Colon (tissue), 2 donors: ENCODE data around the gene STK40.

Experiments used
- FAIRE-seq: peaks from 2 replicates; lab custom pipeline; 2012; peaks lifted over from hg19 to GRCh38; lab: Jason Lieb, UNC
- donor health status: control.
- donor health status: control.

Gene STK40, protein sequence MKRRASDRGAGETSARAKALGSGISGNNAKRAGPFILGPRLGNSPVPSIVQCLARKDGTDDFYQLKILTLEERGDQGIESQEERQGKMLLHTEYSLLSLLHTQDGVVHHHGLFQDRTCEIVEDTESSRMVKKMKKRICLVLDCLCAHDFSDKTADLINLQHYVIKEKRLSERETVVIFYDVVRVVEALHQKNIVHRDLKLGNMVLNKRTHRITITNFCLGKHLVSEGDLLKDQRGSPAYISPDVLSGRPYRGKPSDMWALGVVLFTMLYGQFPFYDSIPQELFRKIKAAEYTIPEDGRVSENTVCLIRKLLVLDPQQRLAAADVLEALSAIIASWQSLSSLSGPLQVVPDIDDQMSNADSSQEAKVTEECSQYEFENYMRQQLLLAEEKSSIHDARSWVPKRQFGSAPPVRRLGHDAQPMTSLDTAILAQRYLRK

DNA sequence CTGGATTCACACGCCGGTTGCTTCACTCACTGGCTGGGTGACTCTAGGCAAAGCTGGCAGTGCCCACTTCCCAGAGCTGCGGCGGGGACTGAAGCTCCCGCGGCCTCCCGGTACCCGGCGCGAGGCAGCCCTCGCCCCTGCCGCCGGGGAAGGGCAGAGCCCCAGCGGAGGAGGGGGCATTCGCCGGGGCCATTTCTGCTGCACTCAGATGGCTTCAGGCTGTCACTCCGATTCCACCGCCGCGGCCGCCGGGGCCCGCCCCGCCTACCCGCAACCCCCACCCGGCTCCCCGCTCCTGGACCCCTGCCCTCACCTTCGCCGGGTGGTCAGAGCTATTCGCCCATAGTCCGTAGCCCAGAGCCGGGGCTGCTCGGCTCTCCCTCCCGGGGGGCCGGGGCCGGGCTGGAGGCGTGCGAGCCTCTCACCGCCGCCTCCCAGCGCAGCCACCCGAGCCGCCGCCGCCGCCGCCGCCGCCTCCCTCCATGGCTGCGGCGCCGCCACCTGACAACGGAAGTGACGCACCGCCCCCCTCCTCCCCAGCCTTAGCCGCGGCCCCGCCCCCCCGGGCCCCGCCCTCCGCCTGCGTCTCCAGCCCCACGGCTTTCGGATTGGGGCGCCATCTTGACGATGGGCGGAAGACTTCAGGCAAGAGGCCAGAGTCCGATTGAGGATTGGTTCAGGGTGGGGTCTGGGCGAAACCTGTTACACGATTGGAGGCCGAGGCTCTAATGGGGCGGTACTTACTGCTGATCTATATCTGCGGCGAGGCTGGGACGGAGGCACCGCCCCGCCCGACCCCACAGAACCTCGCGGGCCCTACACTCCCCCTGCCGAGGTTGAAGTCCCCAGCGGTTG lies at the start of gene STK40:
Gene STK40, minus strand, starts transcription at position 515 of the 855 bp plus-strand sequence. CDS start 24,592 bp downstream, outside the sequence.
- FAIRE-seq, result no peak

DNA sequence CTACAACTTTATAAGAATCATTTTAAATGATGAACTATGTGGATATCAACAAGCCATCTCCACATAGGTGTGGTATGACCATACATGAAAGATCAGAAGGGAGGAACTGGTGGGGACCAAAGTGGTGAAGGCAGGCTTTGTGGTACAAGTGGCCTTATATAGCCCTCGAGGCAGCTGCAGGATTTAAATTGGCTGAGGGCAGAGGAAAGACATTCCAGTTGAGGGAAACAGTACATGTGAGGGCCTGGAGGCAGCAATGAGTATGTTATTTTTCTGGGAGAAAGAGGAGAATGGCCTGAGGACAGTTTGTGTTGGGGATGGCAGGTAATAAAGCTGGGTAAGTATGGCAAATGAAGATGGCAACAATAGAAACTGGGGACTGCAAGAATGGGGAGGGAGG lies 47.4 kb upstream of the STK40 start:
- no peak for FAIRE-seq

DNA sequence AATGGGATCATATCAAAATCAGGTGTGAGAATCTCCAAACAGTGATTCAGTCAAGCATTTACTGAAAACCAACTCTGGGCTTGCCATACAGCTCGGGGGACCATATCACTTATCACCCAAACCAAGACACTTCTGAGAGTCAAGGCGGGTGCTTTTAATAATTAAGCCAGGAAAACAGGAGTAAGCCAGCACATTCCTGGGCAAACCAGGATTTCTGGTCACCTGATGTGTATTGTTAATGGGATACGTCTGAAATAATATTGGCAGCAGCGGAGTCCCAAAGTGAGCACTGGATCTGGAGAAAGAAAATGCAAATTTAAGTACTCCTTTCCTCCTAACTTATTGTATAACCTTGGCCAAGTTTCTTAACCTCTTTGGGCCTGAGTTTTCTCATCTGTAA lies 46.9 kb upstream of the STK40 start:
- no peak for FAIRE-seq

DNA sequence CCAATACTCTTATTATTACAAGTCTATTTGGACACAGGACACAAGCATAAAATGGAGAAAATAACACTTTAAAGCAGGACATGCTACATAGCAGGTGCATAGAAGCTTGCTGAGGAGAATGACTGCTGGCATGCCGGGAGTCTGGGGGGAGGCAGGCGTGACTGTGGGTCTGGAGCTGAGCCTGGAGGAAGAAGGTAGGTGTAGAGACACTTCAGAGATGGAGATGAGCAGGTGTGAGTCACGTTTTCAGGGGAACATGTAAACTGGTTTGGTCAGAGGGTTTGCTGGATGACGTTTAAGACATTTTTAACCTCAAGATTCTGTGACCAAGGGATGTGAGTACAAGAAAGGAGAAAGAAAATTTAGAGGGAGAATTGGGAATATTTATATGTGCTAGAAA lies 40.1 kb upstream of the STK40 start:
- FAIRE-seq, result no peak

DNA sequence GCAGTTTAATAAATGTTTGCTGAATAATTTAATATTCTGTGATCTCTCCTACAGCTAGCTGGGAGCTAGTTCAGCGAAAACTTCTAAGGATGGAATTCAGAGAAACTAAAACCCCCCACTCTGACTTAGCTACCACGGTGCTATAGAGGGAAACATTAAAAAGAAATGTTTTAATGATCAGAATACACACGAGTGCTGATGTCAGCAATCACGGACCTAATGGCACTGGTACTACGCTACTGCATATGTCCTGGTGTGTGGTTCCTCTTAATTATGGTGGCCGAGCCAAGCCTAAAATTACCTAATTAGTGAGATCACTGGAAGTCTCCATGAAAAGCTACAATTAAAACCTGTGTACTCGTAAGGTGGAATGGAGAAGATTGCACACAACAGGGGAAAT lies 35.9 kb upstream of the STK40 start:
- no peak for FAIRE-seq

DNA sequence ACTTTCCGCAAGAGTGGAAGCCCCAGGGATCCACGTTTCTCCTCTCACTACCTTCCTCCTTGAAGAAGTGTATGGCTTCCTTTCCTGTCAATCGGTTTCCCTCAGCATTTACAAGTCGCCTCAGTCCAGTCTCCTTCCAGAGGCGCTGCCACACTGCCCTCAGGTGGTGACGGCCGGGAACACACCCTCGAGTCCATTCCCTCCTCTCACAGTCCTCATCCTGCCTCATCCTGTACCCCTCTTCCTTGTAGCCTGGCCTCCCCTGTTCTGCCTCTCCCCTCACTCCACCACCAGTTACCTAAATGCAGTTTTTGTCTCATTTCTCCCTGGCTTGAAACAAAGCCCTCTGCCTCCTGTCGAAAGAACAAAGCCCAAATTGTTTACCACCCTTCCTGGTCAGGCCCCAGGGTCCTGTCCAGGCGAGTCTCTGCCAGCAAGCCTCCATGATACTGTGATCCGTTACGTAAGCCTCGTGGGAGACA lies 35.2 kb upstream of the STK40 start:
- FAIRE-seq, result no peak

DNA sequence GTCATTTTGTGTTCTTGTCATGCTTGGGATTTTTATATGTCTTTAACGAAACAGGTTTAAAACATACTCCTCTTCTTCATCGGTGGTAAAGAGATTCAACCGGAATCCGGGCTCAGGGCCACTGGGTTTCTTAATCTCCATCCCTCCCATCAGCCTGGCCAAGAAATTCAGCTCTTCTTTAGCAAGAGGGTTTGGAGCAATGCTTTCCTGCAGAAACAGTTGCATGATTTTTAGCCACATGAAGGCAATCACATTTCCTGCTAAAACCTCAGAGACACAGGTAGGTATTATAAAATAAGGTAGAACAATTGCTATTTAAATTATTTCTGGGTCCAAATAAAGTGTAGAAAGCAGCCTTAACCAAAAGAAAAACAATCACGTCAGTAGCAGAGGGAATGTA lies 34.7 kb upstream of the STK40 start:
- FAIRE-seq, result no peak

DNA sequence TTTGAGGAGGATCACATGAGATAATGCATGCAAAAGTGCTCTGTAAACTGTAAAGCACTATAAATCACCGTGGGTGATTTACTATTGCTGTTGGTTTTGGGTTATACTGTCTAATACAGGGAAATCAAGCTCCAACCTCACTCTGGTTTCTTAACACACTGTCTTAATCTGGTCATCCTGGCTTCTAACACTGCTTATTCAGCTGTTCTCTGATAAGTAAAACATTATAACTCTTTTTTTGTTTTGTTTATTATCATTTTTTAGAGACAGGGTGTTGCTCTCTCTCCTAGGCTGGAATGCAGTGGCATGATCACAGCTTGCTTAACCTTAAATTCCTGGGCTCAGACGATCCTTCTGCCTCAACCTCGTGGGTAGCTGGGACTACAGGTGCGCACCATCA lies 33.8 kb upstream of the STK40 start:
- no peak for FAIRE-seq

DNA sequence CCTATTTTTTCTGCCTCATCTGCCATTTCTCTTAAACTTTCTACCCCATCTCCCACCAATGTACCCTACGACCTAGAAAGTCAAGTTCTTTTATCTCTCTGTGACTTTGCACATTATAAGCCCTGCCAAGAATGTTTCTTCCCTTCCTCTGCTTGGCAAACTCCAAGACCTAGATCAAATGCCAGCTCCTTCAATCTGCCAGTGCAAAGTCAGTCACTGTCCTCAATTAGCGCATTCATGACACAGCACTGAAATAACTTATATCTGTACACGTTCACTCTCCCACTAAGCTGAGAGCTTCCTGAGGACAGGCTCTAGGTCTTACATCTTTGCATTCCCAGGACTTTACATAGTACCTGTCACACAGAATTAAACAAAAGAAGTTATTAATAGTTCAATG lies 33.4 kb upstream of the STK40 start:
- FAIRE-seq, result no peak

DNA sequence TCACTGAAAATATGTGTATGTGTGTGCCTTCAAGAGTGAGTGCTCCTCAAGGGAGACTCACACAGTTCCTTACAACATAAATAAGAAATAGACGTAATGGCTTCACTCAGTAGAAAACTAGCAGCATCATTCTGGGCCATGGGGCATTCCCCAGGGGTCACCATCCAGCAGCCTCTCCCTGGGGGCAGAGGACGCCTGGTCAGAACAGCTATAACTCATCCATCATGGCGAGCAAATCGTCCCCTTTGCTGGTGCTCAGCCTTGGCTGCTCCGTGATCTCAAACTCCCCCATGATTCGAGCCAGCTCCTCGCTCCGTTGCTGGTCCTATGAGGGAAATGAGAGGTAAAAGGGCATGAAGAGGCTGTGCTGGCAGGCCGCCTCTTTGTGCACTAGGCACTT lies 32.2 kb upstream of the STK40 start:
- FAIRE-seq, result no peak

DNA sequence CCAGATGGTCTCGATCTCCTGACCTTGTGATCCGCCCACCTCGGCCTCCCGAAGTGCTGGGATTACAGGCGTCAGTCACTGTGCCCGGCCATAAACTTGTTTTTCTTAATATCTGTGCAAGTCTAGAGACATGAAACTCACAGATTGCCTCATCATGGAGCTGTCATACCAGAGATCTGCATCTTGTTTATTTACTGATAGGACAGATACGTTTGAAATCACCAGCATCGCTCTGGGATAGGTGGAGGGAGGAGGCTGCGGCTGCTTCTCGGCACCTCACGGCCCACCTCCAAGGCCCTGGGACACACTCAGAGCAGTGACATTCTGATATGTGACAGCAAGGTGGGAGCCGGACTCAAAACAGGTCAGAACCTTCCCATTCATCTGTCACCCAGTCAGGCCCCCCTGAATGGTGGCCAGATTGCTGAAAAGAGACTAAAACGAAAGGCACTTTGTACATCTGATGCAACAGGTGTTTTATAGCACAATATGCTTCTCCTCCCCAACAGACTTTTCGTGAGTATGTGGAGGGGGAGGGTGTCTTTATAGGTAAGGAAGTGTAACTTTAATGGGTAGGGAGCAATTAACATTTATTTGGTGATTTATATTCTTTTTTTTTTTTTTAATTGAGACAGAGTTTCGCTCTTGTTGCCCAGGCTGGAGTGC lies 30.1 kb upstream of the STK40 start:
- no peak for FAIRE-seq

DNA sequence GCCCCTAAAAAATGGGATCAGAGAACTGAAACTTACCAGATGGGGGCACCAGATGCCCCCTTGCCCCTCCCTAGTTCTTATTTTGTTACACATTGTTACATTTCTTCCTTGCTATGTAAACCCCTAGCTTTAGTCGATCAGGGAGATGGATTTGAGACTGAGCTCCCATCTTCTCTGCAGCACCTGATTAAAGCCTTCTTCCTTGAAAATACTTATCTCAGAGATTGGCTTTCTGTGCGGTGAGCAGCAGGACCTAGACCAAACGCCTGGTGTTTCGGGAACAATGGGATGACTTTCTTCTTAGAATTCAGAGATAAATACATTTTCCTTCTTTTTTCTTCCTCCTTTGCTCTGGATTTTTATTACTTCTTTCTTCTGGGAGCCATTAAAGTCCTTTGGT lies 28.7 kb upstream of the STK40 start:
- FAIRE-seq, result no peak

DNA sequence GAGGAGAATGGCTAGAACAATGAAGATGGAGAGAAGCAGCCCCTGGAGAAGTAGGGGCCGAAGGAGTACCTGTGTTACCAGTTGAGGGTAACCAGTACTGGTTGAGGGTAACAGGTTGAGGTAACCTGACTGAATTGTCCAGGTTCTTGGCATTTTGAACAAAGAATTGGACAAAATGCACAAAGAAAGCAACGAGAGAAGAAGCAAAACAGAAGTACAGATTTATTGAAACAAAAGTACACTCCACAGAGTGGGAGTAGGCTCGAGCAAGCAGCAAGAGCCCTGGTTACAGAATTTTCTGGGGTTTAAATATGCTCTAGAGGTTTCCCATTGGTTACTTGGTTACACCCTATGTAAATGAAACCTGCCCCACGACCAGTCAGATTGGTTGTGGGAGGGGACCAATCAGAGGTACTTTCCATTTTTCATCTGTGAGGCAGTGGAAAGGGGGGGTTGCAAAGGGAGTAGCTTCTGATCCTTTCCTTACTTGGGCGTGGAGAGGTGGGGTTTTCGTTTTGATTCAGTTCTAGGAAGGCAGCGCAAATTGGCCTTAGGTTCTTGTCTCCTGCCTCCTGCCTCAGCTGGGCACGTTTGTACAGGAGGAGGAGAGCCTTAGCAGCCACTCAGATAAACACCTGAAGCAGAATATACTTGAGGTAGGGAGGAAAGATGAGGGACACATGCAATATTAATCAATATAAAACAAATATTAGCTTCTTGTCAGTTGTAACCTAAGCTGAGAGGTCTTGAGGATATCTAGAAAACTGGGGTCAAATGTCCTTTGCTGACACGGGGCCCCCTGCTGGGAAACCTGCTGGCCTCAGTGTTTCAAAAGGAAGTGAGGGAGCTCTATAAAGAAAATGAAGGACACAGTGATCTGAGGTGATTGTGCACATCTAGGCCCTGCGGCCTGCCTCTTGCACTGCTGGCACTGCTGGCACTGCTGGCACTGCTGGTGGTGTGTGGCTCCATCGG lies 26.2 kb upstream of the STK40 start:
- no peak for FAIRE-seq

DNA sequence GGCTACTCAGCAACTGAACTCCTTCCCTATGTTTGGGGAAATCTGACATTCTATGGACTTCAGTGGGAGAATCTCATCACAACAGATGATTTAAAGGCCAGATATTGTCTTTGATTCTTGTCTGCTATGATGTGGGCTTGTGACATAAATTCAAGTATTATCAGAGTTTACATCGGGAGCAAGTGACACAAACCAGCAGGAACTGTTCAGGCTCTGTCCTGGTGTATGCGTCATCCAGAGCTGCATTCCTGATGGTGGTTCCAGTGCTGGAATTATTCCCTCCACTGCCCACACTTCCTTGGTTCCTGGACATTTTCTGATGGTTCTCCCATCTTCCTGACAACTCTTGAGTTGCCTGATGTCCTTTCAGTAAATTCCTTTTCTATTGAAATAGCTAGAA lies 22.8 kb upstream of the STK40 start:
- FAIRE-seq, result no peak

DNA sequence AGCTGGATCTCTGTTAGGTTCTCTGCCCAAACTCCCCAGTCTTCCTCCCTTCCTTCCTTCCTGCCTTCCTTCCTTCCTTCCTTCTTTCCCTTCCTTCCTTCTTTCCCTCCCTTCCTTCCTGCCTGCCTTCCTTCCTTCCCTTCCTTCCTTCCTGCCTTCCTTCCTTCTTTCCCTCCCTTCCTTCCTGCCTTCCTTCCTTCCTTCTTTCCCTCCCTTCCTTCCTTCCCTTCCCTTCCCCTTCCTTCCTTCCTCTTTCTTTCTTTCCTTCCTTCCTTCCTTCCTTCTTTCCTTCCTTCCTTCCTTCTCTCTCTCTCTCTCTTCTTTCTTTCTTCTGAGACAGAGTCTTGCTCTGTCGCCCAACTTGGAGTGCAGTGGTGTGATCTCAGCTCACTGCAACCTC lies 20.7 kb upstream of the STK40 start:
- FAIRE-seq, result no peak

DNA sequence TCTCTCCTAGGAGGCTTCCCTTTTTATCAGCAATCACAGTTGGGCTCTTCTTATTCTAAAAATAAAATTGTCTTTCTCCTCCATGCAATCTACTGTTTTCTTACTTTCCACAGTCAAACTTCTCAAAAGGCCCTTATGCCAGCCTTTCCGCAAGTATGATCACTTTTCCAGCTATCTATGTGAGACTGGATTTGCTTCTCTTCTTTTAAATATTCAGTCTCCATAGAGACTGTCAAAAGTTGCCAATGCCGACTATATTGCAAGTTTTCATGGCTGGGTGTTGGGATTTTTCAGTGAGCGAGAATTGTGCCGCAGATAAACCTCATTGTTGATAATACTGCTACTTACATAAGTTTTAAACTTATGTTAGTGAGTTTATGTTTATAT lies 16.8 kb upstream of the STK40 start:
- FAIRE-seq, result no peak

DNA sequence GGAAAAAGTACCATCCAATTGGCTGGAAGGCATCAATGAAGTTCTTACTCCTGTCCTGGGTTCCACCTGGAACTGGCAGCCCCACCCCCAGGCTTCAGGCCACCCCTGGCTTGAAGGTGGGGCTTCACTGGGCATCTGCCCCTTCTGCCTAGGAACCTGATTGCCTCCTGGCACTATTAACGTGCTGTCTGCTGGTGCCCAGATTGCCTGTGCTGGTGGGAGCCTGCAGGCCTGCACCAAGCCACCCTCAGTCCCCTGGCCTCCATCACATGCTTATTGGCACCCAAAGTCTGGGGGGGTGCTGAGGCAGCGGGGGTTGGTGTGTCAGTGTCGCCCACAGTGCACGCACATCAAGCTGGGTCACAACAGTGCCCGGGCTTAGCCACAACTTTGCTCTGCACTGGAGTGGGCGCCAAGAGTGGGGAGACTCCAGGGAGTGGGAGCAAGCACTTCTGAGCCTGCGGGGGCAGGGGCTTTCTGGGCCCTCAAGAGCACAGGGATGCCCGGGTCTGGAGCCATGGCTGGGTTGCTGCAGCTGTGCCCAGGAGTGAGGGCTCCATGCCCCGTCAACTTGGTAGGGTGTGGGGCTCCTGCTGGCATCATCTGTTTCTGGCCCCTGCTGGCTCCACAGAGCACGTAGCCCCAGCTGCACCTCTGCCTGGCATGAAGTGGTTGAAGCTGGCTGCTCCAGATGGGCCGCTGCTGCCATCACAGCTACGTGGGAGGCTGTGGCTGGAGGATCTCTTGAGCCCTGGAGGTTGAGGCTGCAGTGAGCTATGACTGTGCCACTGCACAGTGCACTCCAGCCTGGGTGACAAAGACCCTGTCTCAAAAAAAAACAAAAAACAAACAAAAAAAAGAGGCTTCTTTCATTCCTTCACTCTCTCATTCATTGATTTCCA lies 16.1 kb upstream of the STK40 start:
- FAIRE-seq, result no peak

DNA sequence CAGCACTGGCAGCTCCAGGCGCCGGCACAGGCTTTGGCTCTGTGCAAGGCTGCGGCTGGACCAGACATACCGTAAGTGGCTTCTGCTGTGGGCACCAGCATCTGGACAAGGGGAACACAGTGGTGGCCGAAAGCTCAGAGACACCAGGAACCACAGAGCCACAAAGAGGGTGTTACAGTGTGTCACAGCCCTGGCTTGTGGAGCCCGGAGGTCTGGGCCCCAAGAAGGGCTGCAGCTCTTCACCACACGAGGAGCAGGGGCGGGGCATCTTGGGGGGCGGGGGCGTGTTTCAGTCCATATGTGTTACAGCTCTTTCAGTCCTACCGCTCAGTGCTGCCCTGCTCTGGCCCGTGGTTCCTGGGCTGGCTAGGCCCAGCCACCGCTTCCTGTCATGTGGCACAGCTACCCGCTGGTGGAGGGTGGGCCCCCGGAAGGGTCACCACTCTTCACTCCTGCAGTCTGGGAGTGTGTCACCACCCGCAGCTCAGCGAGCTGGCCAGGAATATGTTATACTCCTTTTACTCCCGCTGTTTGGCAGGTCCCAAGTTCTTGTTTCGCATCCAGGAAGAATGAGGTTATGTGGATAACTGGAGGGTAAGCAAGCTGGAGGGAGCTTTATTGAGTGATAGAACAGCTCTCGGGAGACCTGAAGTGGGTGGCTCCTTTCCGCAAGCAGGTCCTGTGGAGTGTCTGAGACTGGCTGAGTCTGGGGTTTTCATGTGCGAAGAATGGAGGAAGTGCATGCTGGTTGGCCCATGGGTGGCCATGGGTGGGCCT lies 15.3 kb upstream of the STK40 start:
- no peak for FAIRE-seq

DNA sequence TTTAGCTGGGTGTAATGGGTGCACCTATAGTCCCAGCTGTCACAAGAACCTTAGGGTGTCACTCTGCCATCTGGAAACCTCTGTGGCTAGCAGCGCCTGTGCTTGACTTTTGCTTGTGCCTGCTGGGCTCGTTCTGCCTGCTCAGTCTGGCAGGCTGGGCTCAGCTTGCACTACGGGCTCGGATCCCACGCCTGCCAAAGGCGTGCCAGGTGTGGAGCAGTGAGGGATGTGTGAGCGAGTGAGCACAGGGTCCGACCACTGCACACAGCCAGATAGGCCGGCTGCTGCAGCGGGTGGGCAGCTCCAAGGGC lies 14.7 kb upstream of the STK40 start:
- no peak for FAIRE-seq
